Left lung (tissue), 10 donors: ENCODE results near the gene CELF5. TPM values are rescaled to one million over a fixed set of nuclear protein-coding genes. Genes with fewer than 3 reads are reported as not detected.

ENCODE experiments used
- ATAC-seq: fragments of 200-7000 bp; cut with Tn5 transposase; one replicate; pipeline ENCODE4 v1.9.1; 2020; ENCODE audit warnings: moderate library complexity
- DNase-seq, 4 donors: peaks; one replicate each; pipeline ENCODE4 v3.0.0-alpha.2; 2013 to 2020
- H3K27ac ChIP-seq, 2 donors: fragments of 200-600 bp; sonication (generic) in 1 of 2; one replicate each; pipeline versions ENCODE4 v1.5.0 to v1.8.0; 2020 to 2021
- H3K27me3 ChIP-seq, 2 donors: fragments of 200-600 bp; sonication (generic) in 1 of 2; one replicate each; pipeline versions ENCODE4 v1.5.0 to v1.8.0; 2020 to 2021
- H3K36me3 ChIP-seq, 2 donors: fragments of 200-600 bp; sonication (generic) in 1 of 2; one replicate each; pipeline versions ENCODE4 v1.5.0 to v1.8.0; 2020 to 2021
- H3K4me1 ChIP-seq, 2 donors: fragments of 200-600 bp; one replicate each; pipeline ENCODE4 v1.8.0; 2021
- H3K4me3 ChIP-seq, 2 donors: fragments of 200-600 bp; sonication (generic) in 1 of 2; one replicate each; pipeline versions ENCODE4 v1.5.0 to v1.8.0; 2020 to 2021; ENCODE audit warnings: mild to moderate bottlenecking in 1 of 2
- H3K9me3 ChIP-seq, 2 donors: fragments of 200-600 bp; sonication (generic) in 1 of 2; one replicate each; pipeline versions ENCODE4 v1.5.0 to v1.8.0; 2020 to 2021
- CTCF ChIP-seq, 2 donors: fragments of 200-600 bp; sonication (generic) in 1 of 2; IDR thresholded peaks; one replicate each; pipeline versions ENCODE4 v1.5.0 to v1.8.0; 2021; ENCODE audit warnings: antibody characterized with exemption in 2 of 2
- intact Hi-C, 2 donors: fragments of 100-400 bp; cut with DNase I; formaldehyde crosslinking; loops; one replicate each; pipeline versions ENCODE4 v1.11.2 to v1.14.2; 2022
- polyA plus RNA-seq, 6 donors: library from polyadenylated mRNA; unstranded; fragments of 120-200 nt; gene quantifications; one replicate each; pipeline ENCODE4 v1.2.1, GENCODE V29; 2013; ENCODE audit not compliant: insufficient read length in 6 of 6
- total RNA-seq, 2 donors: library from RNA; stranded (reverse); fragmentation: NEBNext Ultra II Directional; extraction: Animal tissue kit (Norgen Biotek cat#: 25700); gene quantifications; one replicate each; pipeline ENCODE4 v1.2.1, GENCODE V29; 2021
- donor health status: DM: no; HTN: yes; CAD: no.
- donor health status: DM: no; HTN: no; CAD: no.

Gene CELF5
- total and polyA plus RNA-seq, 8 donors, result 0.38 to 3.9 (median 2.2) TPM; not detected in 1

DNA sequence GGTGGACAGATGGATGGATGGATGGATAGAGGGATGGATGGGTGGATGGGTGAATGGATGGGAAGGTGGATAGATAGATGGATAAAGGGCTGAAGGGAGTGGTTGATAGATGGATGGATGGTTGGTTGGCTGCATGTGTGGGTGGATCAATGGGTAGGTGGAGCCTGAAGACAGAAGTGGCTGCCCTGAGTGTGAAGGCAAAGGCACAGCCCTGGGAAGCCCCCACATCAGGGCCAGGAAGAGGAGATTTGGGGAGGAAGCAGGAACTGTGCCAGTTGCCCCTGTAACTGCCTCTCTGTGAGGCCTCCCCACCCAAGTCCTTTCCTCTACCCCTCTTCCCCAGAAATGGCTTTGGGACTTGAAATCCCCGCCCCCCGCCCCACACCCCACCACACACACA, 98.6 kb downstream of the CELF5 start:
- no peak for TF ChIP-seq CTCF (IDR thresholded peaks at IDR 0.05)
- no peak overlapping the region for H3K4me3 ChIP-seq
- H3K9me3 ChIP-seq, result no peaks in the 10 kb centered on the region
- H3K4me1 ChIP-seq, result peaks cover 0 to 6% of the 10 kb centered on the region in 2 donors
- intact Hi-C loops, result no loop called here
- peaks cover 0 to 36% of the 10 kb centered on the region in 2 donors for H3K27me3 ChIP-seq
- ATAC-seq (no peak), DNase-seq (no peak)
- no peaks in the 10 kb centered on the region for H3K36me3 ChIP-seq
- H3K27ac ChIP-seq, result no peak overlapping the region

- TF ChIP-seq CTCF (IDR thresholded peaks at IDR 0.05), result no peak
- no peaks in the 10 kb centered on the region for H3K9me3 ChIP-seq
- no peak overlapping the region for H3K4me3 ChIP-seq
- H3K27ac ChIP-seq, result no peak overlapping the region
- peaks cover 0 to 30% of the 10 kb centered on the region in 2 donors for H3K27me3 ChIP-seq
- intact Hi-C loops, result no loop called here
- no peak for ATAC-seq
- peaks cover 0 to 6% of the 10 kb centered on the region in 2 donors for H3K4me1 ChIP-seq
- DNase-seq, result no peak
- H3K36me3 ChIP-seq, result no peaks in the 10 kb centered on the region
Measured at GRCh38 chr19:3323658-3324057, 99.2 kb downstream of the CELF5 start.

DNA sequence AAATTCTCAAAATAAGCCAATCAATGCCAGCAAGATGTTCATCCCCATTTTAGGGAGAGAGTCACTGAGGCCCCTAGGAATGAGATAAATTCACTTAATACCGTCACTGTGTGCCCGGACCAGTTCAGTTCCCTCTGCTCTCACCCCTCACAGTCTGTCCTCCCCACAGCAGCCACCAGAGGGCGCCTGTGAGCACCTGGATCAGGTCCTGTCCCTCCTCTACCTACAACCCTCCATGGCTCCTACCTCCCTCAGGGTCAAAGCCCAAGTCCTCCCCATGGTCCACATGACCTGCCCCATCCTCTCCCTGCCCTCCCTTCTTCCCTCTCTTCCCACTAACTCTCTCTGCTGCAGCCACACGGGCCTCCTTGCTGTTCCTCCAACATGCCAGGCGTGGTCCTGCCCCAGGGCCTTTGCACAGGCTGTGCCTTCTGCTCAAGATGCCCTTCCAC, 100.0 kb downstream of the CELF5 start:
- ATAC-seq, result peak; percentile 53
- Histone ChIP-seq H3K4me1 (peaks cover 0 to 6% of the 10 kb centered on the region in 2 donors), H3K4me3 (no peak overlapping the region), H3K27me3 (peaks cover 0 to 22% of the 10 kb centered on the region in 2 donors), H3K27ac (no peak overlapping the region), H3K36me3 (no peaks in the 10 kb centered on the region), H3K9me3 (no peaks in the 10 kb centered on the region)
- intact Hi-C loops, result no loop called here
- TF ChIP-seq CTCF (IDR thresholded peaks at IDR 0.05), result peak; percentile 39 to 85
- DNase-seq, result peak in 2 of 4 donors; percentile 65 to 95

GRCh38 chr19:3325451-3325850, 101.0 kb downstream of the CELF5 start:
- DNase-seq (no peak), ATAC-seq (no peak)
- Histone ChIP-seq H3K27ac (no peak overlapping the region), H3K36me3 (no peaks in the 10 kb centered on the region), H3K4me1 (peaks cover 0 to 6% of the 10 kb centered on the region in 2 donors), H3K9me3 (no peaks in the 10 kb centered on the region), H3K27me3 (peaks cover 0 to 12% of the 10 kb centered on the region in 2 donors), H3K4me3 (no peak overlapping the region)
- no peak for TF ChIP-seq CTCF (IDR thresholded peaks at IDR 0.05)
- intact Hi-C loops, result loop anchor here in 1 of 2 donors (5.0 kb wide), 1 partner anchor 147 kb away; no protein-coding TSS in a partner anchor

- Histone ChIP-seq H3K27me3 (no peaks in the 10 kb centered on the region), H3K36me3 (no peaks in the 10 kb centered on the region), H3K4me1 (peaks cover 0 to 6% of the 10 kb centered on the region in 2 donors), H3K9me3 (no peaks in the 10 kb centered on the region), H3K4me3 (no peak overlapping the region), H3K27ac (no peak overlapping the region)
- ATAC-seq (no peak), DNase-seq (no peak)
- intact Hi-C loops, result loop anchor here in 1 of 2 donors (5.0 kb wide), 1 partner anchor 144 kb away; no protein-coding TSS in a partner anchor
- no peak for TF ChIP-seq CTCF (IDR thresholded peaks at IDR 0.05)
Measured at GRCh38 chr19:3328743-3329142, 104.3 kb downstream of the CELF5 start.
